Measurements from ENCODE around the gene SPAG17. TPM values are rescaled to one million over a fixed set of nuclear protein-coding genes. Genes with fewer than 3 reads are reported as not detected.

Gene SPAG17
- polyA plus RNA-seq, 1 donor (not counting 4 experiments of a cell fraction or from before 2014, with no cell fraction given): 0.52 TPM

DNA sequence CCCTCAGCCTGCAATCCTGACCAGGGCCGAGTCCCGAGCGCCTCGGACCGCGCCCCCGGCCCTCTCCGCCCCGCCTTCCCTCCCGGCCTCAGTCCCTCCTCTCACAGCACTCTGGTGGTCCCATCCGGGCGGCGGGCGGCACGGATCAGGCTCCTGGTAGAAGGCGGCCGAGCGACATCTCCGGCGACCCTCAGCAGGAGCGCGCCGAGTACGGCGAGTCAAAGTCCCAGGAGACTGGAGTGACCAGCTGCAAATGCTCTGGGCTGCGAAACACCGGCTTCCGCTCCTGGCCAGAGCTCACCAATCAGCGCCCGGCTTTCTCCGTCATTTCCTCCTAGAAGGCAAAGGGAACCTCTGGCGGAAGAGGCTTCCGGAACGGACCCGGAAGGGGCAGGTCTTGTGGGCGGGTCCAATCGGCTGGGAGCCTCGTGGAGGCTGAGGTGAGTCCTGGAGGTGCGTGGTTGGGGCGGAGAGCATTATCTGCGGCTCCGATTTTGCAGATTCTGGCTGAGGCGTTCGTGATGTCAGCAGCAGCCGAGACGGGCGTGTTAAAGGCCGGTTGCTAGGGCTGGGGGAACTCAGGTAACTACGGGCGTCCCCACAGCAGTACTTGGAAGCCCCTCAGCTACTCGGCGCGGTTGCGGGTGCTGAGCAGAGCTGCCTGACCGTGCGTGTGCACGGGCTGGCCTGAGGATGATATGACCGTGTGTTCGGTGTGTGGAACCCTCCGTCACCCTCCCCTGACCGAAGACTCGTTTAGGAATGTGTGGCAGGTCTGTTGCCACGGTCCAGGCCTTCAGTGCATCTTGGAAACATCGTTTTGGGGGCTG lies 255.5 kb downstream of the SPAG17 start, which contains the start of the genes GDAP2 and WDR3:
Gene GDAP2 (minus strand): TSS at position 279 of the 830 bp plus-strand sequence. CDS start 9,264 bp downstream, outside the sequence.
Gene WDR3 (plus strand): TSS at position 397 of the 830 bp plus-strand sequence. CDS start 3,581 bp downstream, outside the sequence.
- FAIRE-seq: peak; percentile 70
- no peaks in the 10 kb centered on the region for H3K9me3 ChIP-seq (ENCODE audit: control insufficient read depth, low read depth, low read length)
- H2AFZ ChIP-seq (ENCODE audit: control insufficient read depth, low read length): peak within 1 kb of the TSS; percentile 100
- H3K4me1 ChIP-seq (ENCODE audit: control insufficient read depth, extremely low read depth, insufficient read depth, low read length): peaks cover 16% of the 10 kb centered on the region
- H3K4me3 ChIP-seq (ENCODE audit: control insufficient read depth in 2 of 3, extremely low read depth in 1 of 3, insufficient read depth in 2 of 3, low read depth in 1 of 3, low read length in 3 of 3): peak within 1 kb of the TSS; percentile 93 to 100 (median 97)
- no peaks in the 10 kb centered on the region for H4K20me1 ChIP-seq (ENCODE audit: control insufficient read depth, extremely low read depth, insufficient read depth, low read length)
- dilution Hi-C loops (cut with MboI; ENCODE audit: extremely low pct_ligation_motif_present, low sequenced_read_pairs): no loop called here
- no peaks in the 10 kb centered on the region for H3K27me3 ChIP-seq (ENCODE audit: control insufficient read depth, extremely low read depth, insufficient read depth, low read length)
- peaks cover 5 to 11% of the 10 kb centered on the region in 2 experiments for H3K36me3 ChIP-seq (ENCODE audit: control insufficient read depth in 2 of 2, extremely low read depth in 1 of 2, insufficient read depth in 2 of 2, low read length in 2 of 2)
- H3K27ac ChIP-seq (ENCODE audit: control insufficient read depth, insufficient read depth, low read length): peak within 1 kb of the TSS; percentile 75
- H3K9ac ChIP-seq (ENCODE audit: control insufficient read depth, extremely low read depth, insufficient read depth, low read length): peak within 1 kb of the TSS; percentile 92
- H3K9me1 ChIP-seq (ENCODE audit: control insufficient read depth, extremely low read depth, insufficient read depth, low read length): no peaks in the 10 kb centered on the region
- H3K79me2 ChIP-seq (ENCODE audit: control insufficient read depth, insufficient read depth, low read length): peaks cover 83% of the 10 kb centered on the region
- TF ChIP-seq, protein P1, sequence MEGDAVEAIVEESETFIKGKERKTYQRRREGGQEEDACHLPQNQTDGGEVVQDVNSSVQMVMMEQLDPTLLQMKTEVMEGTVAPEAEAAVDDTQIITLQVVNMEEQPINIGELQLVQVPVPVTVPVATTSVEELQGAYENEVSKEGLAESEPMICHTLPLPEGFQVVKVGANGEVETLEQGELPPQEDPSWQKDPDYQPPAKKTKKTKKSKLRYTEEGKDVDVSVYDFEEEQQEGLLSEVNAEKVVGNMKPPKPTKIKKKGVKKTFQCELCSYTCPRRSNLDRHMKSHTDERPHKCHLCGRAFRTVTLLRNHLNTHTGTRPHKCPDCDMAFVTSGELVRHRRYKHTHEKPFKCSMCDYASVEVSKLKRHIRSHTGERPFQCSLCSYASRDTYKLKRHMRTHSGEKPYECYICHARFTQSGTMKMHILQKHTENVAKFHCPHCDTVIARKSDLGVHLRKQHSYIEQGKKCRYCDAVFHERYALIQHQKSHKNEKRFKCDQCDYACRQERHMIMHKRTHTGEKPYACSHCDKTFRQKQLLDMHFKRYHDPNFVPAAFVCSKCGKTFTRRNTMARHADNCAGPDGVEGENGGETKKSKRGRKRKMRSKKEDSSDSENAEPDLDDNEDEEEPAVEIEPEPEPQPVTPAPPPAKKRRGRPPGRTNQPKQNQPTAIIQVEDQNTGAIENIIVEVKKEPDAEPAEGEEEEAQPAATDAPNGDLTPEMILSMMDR (optimal IDR thresholded peaks at IDR 0.05 in 1 of 3, IDR thresholded peaks at IDR 0.05 in 1 of 3, conservative IDR thresholded peaks at IDR 0.05 in 1 of 3; ENCODE audit: extremely low read depth in 1 of 3, insufficient read depth in 2 of 3, low read length in 3 of 3): no peak
- no peak for TF ChIP-seq EZH2 (IDR thresholded peaks at IDR 0.05; ENCODE audit: low read length)
- peak within 1 kb of the TSS; percentile 90 for H3K4me2 ChIP-seq (ENCODE audit: control insufficient read depth, extremely low read depth, insufficient read depth, low read depth, low read length)
- DNase-seq (ENCODE audit: low read depth, low spot score): peak; percentile 83

DNA sequence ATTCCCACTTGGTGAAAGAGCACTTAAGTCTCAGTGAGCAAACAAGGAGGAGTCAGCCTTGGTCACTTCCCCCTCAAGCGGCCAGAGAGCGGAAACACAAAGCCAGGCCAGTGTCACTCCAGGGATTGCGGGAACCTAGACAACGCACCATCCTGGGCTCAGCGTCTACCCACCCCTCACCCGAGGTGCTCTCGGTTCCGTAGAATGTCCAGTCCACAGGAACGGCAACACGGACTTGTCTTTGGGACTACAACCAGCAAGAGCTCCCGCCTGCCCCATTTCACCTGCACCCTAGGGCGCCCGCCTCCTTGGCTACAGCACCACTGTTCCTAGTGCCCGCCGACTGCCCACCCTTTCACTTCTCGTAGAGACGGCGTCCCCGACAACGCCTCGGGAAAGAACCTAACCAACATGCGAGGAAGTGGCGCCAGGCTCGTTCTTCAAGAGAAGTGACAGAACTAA lies 256.1 kb downstream of the SPAG17 start:
- Histone ChIP-seq H3K79me2 (ENCODE audit: control insufficient read depth, insufficient read depth, low read length) (peaks cover 84% of the 10 kb centered on the region), H3K9ac (ENCODE audit: control insufficient read depth, extremely low read depth, insufficient read depth, low read length) (peak overlapping the region; percentile 92), H3K4me3 (ENCODE audit: control insufficient read depth in 2 of 3, extremely low read depth in 1 of 3, insufficient read depth in 2 of 3, low read depth in 1 of 3, low read length in 3 of 3) (peak overlapping the region; percentile 93 to 100 (median 97)), H3K9me1 (ENCODE audit: control insufficient read depth, extremely low read depth, insufficient read depth, low read length) (no peaks in the 10 kb centered on the region), H3K36me3 (ENCODE audit: control insufficient read depth in 2 of 2, extremely low read depth in 1 of 2, insufficient read depth in 2 of 2, low read length in 2 of 2) (peaks cover 3 to 6% of the 10 kb centered on the region in 2 experiments), H3K9me3 (ENCODE audit: control insufficient read depth, low read depth, low read length) (no peaks in the 10 kb centered on the region), H3K27ac (ENCODE audit: control insufficient read depth, insufficient read depth, low read length) (peak overlapping the region; percentile 75), H3K4me1 (ENCODE audit: control insufficient read depth, extremely low read depth, insufficient read depth, low read length) (peaks cover 16% of the 10 kb centered on the region), H4K20me1 (ENCODE audit: control insufficient read depth, extremely low read depth, insufficient read depth, low read length) (no peaks in the 10 kb centered on the region), H3K27me3 (ENCODE audit: control insufficient read depth, extremely low read depth, insufficient read depth, low read length) (no peaks in the 10 kb centered on the region), H3K4me2 (ENCODE audit: control insufficient read depth, extremely low read depth, insufficient read depth, low read depth, low read length) (peak overlapping the region; percentile 90), H2AFZ (ENCODE audit: control insufficient read depth, low read length) (peak overlapping the region; percentile 89)
- DNase-seq (ENCODE audit: low read depth, low spot score) (no peak), FAIRE-seq (peak; percentile 48)
- no peak for TF ChIP-seq EZH2 (IDR thresholded peaks at IDR 0.05; ENCODE audit: low read length)
- TF ChIP-seq, protein P1 (optimal IDR thresholded peaks at IDR 0.05 in 1 of 3, IDR thresholded peaks at IDR 0.05 in 1 of 3, conservative IDR thresholded peaks at IDR 0.05 in 1 of 3; ENCODE audit: extremely low read depth in 1 of 3, insufficient read depth in 2 of 3, low read length in 3 of 3): peak in 2 of 3 experiments; percentile 8 to 23
- dilution Hi-C loops (cut with MboI; ENCODE audit: extremely low pct_ligation_motif_present, low sequenced_read_pairs): no loop called here
